ENCODE results near the gene GARRE1. TPM values are rescaled to one million over a fixed set of nuclear protein-coding genes. Genes with fewer than 3 reads are reported as not detected.

GARRE1 gene
- total and polyA plus RNA-seq, 2 donors (not counting 3 experiments of a cell fraction or from before 2014, with no cell fraction given) = 39.2 to 46.8 TPM

GRCh38 chr19:34298891-34299520, 44.7 kb downstream of the GARRE1 start:
- Histone ChIP-seq H3K9me1 (replicated peaks; ENCODE audit: control insufficient read depth, extremely low read depth, insufficient read depth, low read length) (no peaks in the 10 kb centered on the region), H3K4me3 (replicated peaks in 1 of 3; ENCODE audit: insufficient read depth in 1 of 3, low read depth in 1 of 3, low read length in 3 of 3) (no peak overlapping the region), H3K4me1 (ENCODE audit: control insufficient read depth, extremely low read depth, insufficient read depth, low read length) (no peaks in the 10 kb centered on the region), H4K20me1 (replicated peaks; ENCODE audit: control insufficient read depth, extremely low read depth, insufficient read depth, low read length) (no peaks in the 10 kb centered on the region), H3K4me2 (ENCODE audit: insufficient read depth, low read length) (no peak overlapping the region), H3K9me3 (replicated peaks; ENCODE audit: control insufficient read depth, insufficient read depth, low read length) (no peaks in the 10 kb centered on the region), H3K27ac (ENCODE audit: insufficient read depth, low read depth, low read length) (no peak overlapping the region), H3K36me3 (ENCODE audit: control insufficient read depth in 2 of 2, extremely low read depth in 1 of 2, insufficient read depth in 2 of 2, low read length in 2 of 2) (peaks cover 5 to 8% of the 10 kb centered on the region in 2 experiments), H3K27me3 (ENCODE audit: control insufficient read depth in 2 of 2, insufficient read depth in 2 of 2, low read length in 2 of 2) (no peaks in the 10 kb centered on the region), H2AFZ (ENCODE audit: low read depth, low read length) (no peak overlapping the region), H3K79me2 (ENCODE audit: control insufficient read depth, insufficient read depth, low read length) (peaks cover 9% of the 10 kb centered on the region), H3K9ac (replicated peaks; ENCODE audit: extremely low read depth, insufficient read depth, low read length) (no peak overlapping the region)
- DNase-seq (ENCODE audit: low read depth, low spot score) (no peak), FAIRE-seq (no peak)
- ChIA-PET POLR2A (no interaction called here), CTCF (interaction anchor here (0.8 to 1.3 kb wide), 2 partner anchors 8 to 18 kb away, joined by 3 to 4 read pairs; no protein-coding TSS in a partner anchor)
- no TSS peak for BruUV-seq (replicated peaks)
- dilution Hi-C loops (cut with MboI; ENCODE audit: extremely low pct_ligation_motif_present, low sequenced_read_pairs) = no loop called here
- intact Hi-C loops (cut with micrococcal nuclease) = no loop called here
- TF ChIP-seq JUN (IDR thresholded peaks at IDR 0.05; ENCODE audit: borderline replicate concordance, insufficient read depth, insufficient read length, low read depth) (no peak), POLR2AphosphoS5 (IDR thresholded peaks at IDR 0.05; ENCODE audit: insufficient read depth, low read depth, low read length) (no peak), FOS (IDR thresholded peaks at IDR 0.05; ENCODE audit: borderline replicate concordance, insufficient read depth, low read length) (no peak), MAX (IDR thresholded peaks at IDR 0.05; ENCODE audit: insufficient read depth, insufficient read length) (no peak), GATA2 (IDR thresholded peaks at IDR 0.05; ENCODE audit: insufficient read depth, insufficient read length, low read depth, low read length) (no peak), MYC (IDR thresholded peaks at IDR 0.05; ENCODE audit: low read depth, low read length) (no peak)

GRCh38 chr19:34299576-34299975, 45.2 kb downstream of the GARRE1 start:
- peaks cover 9% of the 10 kb centered on the region for H3K79me2 ChIP-seq (ENCODE audit: control insufficient read depth, insufficient read depth, low read length)
- FAIRE-seq (no peak), DNase-seq (ENCODE audit: low read depth, low spot score) (peak; percentile 51)
- ChIA-PET CTCF (no interaction called here), POLR2A (no interaction called here)
- intact Hi-C loops (cut with micrococcal nuclease) (no loop called here), dilution Hi-C loops (cut with MboI; ENCODE audit: extremely low pct_ligation_motif_present, low sequenced_read_pairs) (no loop called here)
- no peak overlapping the region for H3K9ac ChIP-seq (replicated peaks; ENCODE audit: extremely low read depth, insufficient read depth, low read length)
- no peaks in the 10 kb centered on the region for H3K9me3 ChIP-seq (replicated peaks; ENCODE audit: control insufficient read depth, insufficient read depth, low read length)
- no peaks in the 10 kb centered on the region for H3K4me1 ChIP-seq (ENCODE audit: control insufficient read depth, extremely low read depth, insufficient read depth, low read length)
- no TSS peak for BruUV-seq (replicated peaks)
- no peak overlapping the region for H3K4me3 ChIP-seq (replicated peaks in 1 of 3; ENCODE audit: insufficient read depth in 1 of 3, low read depth in 1 of 3, low read length in 3 of 3)
- no peaks in the 10 kb centered on the region for H3K27me3 ChIP-seq (ENCODE audit: control insufficient read depth in 2 of 2, insufficient read depth in 2 of 2, low read length in 2 of 2)
- no peaks in the 10 kb centered on the region for H4K20me1 ChIP-seq (replicated peaks; ENCODE audit: control insufficient read depth, extremely low read depth, insufficient read depth, low read length)
- H3K36me3 ChIP-seq (ENCODE audit: control insufficient read depth in 2 of 2, extremely low read depth in 1 of 2, insufficient read depth in 2 of 2, low read length in 2 of 2) = peaks cover 5 to 8% of the 10 kb centered on the region in 2 experiments
- no peak overlapping the region for H3K27ac ChIP-seq (ENCODE audit: insufficient read depth, low read depth, low read length)
- H2AFZ ChIP-seq (ENCODE audit: low read depth, low read length) = no peak overlapping the region
- H3K4me2 ChIP-seq (ENCODE audit: insufficient read depth, low read length) = no peak overlapping the region
- no peaks in the 10 kb centered on the region for H3K9me1 ChIP-seq (replicated peaks; ENCODE audit: control insufficient read depth, extremely low read depth, insufficient read depth, low read length)
- TF ChIP-seq JUN (IDR thresholded peaks at IDR 0.05; ENCODE audit: borderline replicate concordance, insufficient read depth, insufficient read length, low read depth) (no peak), MYC (IDR thresholded peaks at IDR 0.05; ENCODE audit: low read depth, low read length) (no peak), FOS (IDR thresholded peaks at IDR 0.05; ENCODE audit: borderline replicate concordance, insufficient read depth, low read length) (no peak), CTCF (IDR thresholded peaks at IDR 0.05; ENCODE audit: extremely low read depth in 1 of 2, insufficient read depth in 1 of 2, low read depth in 1 of 2, low read length in 2 of 2) (no peak), POLR2A (IDR thresholded peaks at IDR 0.05; ENCODE audit: low read depth, low read length) (no peak), POLR2AphosphoS5 (IDR thresholded peaks at IDR 0.05; ENCODE audit: insufficient read depth, low read depth, low read length) (no peak), MAX (IDR thresholded peaks at IDR 0.05; ENCODE audit: insufficient read depth, insufficient read length) (no peak), EZH2 (IDR thresholded peaks at IDR 0.05; ENCODE audit: borderline replicate concordance, low read depth, low read length, severe bottlenecking) (no peak), GATA2 (IDR thresholded peaks at IDR 0.05; ENCODE audit: insufficient read depth, insufficient read length, low read depth, low read length) (no peak)
